SU-DHL-6 (cell line): Measurements from ENCODE around the gene ABCB11.

Experiments used
- EZH2phosphoT487 ChIP-seq: fragments of 200-600 bp; sonication (generic), shearing (Covaris generic); conservative IDR thresholded peaks from 2 replicates; pipeline ENCODE4 v1.6.1; 2018; ENCODE audit warnings: mild to moderate bottlenecking, antibody characterized with exemption, low read length, moderate library complexity, mixed read lengths
- TF ChIP-seq, protein P1 (sequence below): fragments of 200-600 bp; sonication (generic); IDR thresholded peaks from one replicate; pipeline ENCODE4 v1.5.1; 2017; ENCODE audit warnings: antibody characterized with exemption, mild to moderate bottlenecking, low read length, moderate library complexity; ENCODE audit not compliant: insufficient read depth, poor library complexity, severe bottlenecking

DNA sequence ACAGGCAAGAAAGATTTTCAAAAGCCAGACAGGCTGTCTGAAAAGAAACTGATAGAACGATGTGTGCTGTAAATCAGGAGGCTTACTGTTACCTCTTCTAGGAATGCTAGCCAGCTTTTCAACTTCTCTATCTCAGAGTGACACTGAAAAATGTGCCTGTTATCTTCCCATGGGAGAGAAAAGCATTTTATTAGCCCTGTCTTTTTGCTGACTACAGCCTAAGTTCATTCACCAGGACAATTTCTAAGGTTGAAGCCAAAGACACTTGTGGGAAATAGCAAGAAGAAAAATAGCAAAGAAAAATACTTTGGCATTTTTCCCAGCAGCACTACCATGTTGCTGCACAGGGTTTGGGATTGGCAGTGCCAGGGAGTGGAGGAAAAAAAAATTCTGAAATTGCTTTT lies 34.0 kb downstream of the ABCB11 start:
- TF ChIP-seq, protein P1, sequence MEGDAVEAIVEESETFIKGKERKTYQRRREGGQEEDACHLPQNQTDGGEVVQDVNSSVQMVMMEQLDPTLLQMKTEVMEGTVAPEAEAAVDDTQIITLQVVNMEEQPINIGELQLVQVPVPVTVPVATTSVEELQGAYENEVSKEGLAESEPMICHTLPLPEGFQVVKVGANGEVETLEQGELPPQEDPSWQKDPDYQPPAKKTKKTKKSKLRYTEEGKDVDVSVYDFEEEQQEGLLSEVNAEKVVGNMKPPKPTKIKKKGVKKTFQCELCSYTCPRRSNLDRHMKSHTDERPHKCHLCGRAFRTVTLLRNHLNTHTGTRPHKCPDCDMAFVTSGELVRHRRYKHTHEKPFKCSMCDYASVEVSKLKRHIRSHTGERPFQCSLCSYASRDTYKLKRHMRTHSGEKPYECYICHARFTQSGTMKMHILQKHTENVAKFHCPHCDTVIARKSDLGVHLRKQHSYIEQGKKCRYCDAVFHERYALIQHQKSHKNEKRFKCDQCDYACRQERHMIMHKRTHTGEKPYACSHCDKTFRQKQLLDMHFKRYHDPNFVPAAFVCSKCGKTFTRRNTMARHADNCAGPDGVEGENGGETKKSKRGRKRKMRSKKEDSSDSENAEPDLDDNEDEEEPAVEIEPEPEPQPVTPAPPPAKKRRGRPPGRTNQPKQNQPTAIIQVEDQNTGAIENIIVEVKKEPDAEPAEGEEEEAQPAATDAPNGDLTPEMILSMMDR = no peak
- no peak for TF ChIP-seq EZH2phosphoT487
